Esophagus squamous epithelium (tissue), 5 donors: Measurements from ENCODE around the gene PAXX. TPM values are rescaled to one million over a fixed set of nuclear protein-coding genes. Genes with fewer than 3 reads are reported as not detected.
A peak's percentile ranks its signal among the peaks of the same experiment; 100 is the strongest.

Experiments used
- DNase-seq: peaks from one replicate; lab custom pipeline; 2025; lab: John Stamatoyannopoulos, UW
- H3K27ac ChIP-seq, 4 donors: fragments of 200-600 bp; sonication (generic); one replicate each; pipeline ENCODE4 v1.5.1; 2016 to 2019; ENCODE audit warnings: mild to moderate bottlenecking in 1 of 4
- H3K27me3 ChIP-seq, 4 donors: fragments of 200-600 bp; sonication (generic); 1 replicate in 3 of 4; 2 replicates in 1 of 4; pipeline versions ENCODE4 v1.5.1 to v1.6.0; 2017 to 2021; ENCODE audit warnings: antibody characterized with exemption in 1 of 4
- H3K36me3 ChIP-seq, 3 donors: fragments of 200-600 bp; sonication (generic); one replicate each; pipeline ENCODE4 v1.5.1; 2016 to 2019
- H3K4me1 ChIP-seq, 3 donors: fragments of 200-600 bp; sonication (generic); one replicate each; pipeline ENCODE4 v1.5.1; 2017 to 2019
- H3K4me3 ChIP-seq, 4 donors: fragments of 200-600 bp; sonication (generic); 1 replicate in 3 of 4; 2 replicates in 1 of 4; pipeline ENCODE4 v1.5.1; 2016 to 2019; ENCODE audit warnings: mild to moderate bottlenecking in 2 of 4, moderate library complexity in 1 of 4
- H3K9me3 ChIP-seq, 3 donors: fragments of 200-600 bp; sonication (generic); one replicate each; pipeline ENCODE4 v1.5.1; 2016 to 2019
- CTCF ChIP-seq, 6 experiments: fragments of 450-650 bp in 4 of 6; fragments of 200-600 bp in 2 of 6; sonication (generic) in 2 of 6; IDR thresholded peaks; one replicate each; pipeline ENCODE4 v1.5.1; 2016 to 2019; ENCODE audit warnings: antibody characterized with exemption in 6 of 6, mild to moderate bottlenecking in 4 of 6, moderate library complexity in 4 of 6
- POLR2A ChIP-seq, 4 donors: fragments of 450-650 bp; IDR thresholded peaks; one replicate each; pipeline ENCODE4 v1.6.1; 2017; ENCODE audit warnings: antibody characterized with exemption in 4 of 4, mild to moderate bottlenecking in 4 of 4, moderate library complexity in 3 of 4
- WGBS, 2 donors: methylation state at CpG; one replicate each; pipeline ENCODE4 v1.1.5; 2018; 5-methylcytosine and 5-hydroxymethylcytosine counted together
- intact Hi-C: fragments of 100-400 bp; cut with DNase I; formaldehyde crosslinking; loops from one replicate; pipeline ENCODE4 v1.15.0; 2022
- total RNA-seq, 4 donors: library from RNA; depleted of rRNA; stranded (reverse); fragments of >200 nt; gene quantifications; one replicate each; pipeline ENCODE4 v1.1.0, GENCODE V29; 2016
- donor health status: DM: yes; HTN: yes; CAD: no.

PAXX gene
- total RNA-seq, 4 donors from 2014 or later = 18.3 to 56.3 (median 49.6) TPM

GRCh38 chr9:136947955-136948510 is 44.2 kb upstream of the PAXX start:
- 22 to 35% methylated on average over 7 to 12 of the region's 15 CpGs for WGBS, 2 donors
- intact Hi-C loops = loop anchor here (10.0 kb wide), 1 partner anchor 93 kb away; the partner anchor contains the start of gene MAMDC4
- Histone ChIP-seq H3K9me3 (no peaks in the 10 kb centered on the region), H3K36me3 (peaks cover 0 to 2% (median 0%) of the 10 kb centered on the region in 3 donors), H3K4me3 (no peak overlapping the region), H3K4me1 (peaks cover 22 to 60% (median 38%) of the 10 kb centered on the region in 3 donors), H3K27me3 (no peaks in the 10 kb centered on the region), H3K27ac (peak overlapping the region; percentile 18 to 91 (median 70))
- no peak for DNase-seq
- peak in 5 of 6 experiments; percentile 24 to 51 (median 40) for TF ChIP-seq CTCF (IDR thresholded peaks at IDR 0.05)
- TF ChIP-seq POLR2A (IDR thresholded peaks at IDR 0.05) = no peak

- TF ChIP-seq POLR2A (IDR thresholded peaks at IDR 0.05) (no peak), CTCF (IDR thresholded peaks at IDR 0.05) (no peak)
- Histone ChIP-seq H3K4me3 (peak overlapping the region; percentile 50 to 92 (median 64)), H3K4me1 (peaks cover 17 to 49% (median 30%) of the 10 kb centered on the region in 3 donors), H3K27me3 (no peaks in the 10 kb centered on the region), H3K36me3 (no peaks in the 10 kb centered on the region), H3K27ac (peak overlapping the region; percentile 91 to 94 (median 92)), H3K9me3 (no peaks in the 10 kb centered on the region)
- intact Hi-C loops = loop anchor here (10.0 kb wide), 1 partner anchor 95 kb away; the partner anchor contains the start of gene MAMDC4
- 20 to 24% methylated on average over 8 to 18 of the region's 22 CpGs for WGBS, 2 donors
- DNase-seq = no peak
Measured at GRCh38 chr9:136949239-136949816, 42.9 kb upstream of the PAXX start.

GRCh38 chr9:136949817-136950655 is 42.2 kb upstream of the PAXX start:
- intact Hi-C loops = loop anchor here (10.0 kb wide), 1 partner anchor 95 kb away; the partner anchor contains the start of gene MAMDC4
- Histone ChIP-seq H3K27me3 (no peaks in the 10 kb centered on the region), H3K4me1 (peaks cover 17 to 45% (median 25%) of the 10 kb centered on the region in 3 donors), H3K27ac (peak overlapping the region; percentile 91 to 94 (median 92)), H3K9me3 (no peaks in the 10 kb centered on the region), H3K36me3 (no peaks in the 10 kb centered on the region), H3K4me3 (peak overlapping the region; percentile 50 to 92 (median 64))
- DNase-seq = peak; percentile 59
- TF ChIP-seq CTCF (IDR thresholded peaks at IDR 0.05) (peak in 2 of 6 experiments; percentile 17 to 35), POLR2A (IDR thresholded peaks at IDR 0.05) (peak in 3 of 4 donors; percentile 45 to 86 (median 73))
- WGBS, 2 donors = 0 to 30% methylated on average over 1 to 2 of the region's 63 CpGs

GRCh38 chr9:136950656-136951276 is 41.5 kb upstream of the PAXX start:
- Histone ChIP-seq H3K27me3 (no peaks in the 10 kb centered on the region), H3K36me3 (no peaks in the 10 kb centered on the region), H3K9me3 (no peaks in the 10 kb centered on the region), H3K4me1 (peaks cover 17 to 42% (median 23%) of the 10 kb centered on the region in 3 donors), H3K4me3 (peak overlapping the region; percentile 50 to 92 (median 64)), H3K27ac (peak overlapping the region; percentile 91 to 94 (median 92))
- intact Hi-C loops = no loop called here
- WGBS, 2 donors = 31 to 35% methylated on average over 2 to 3 of the region's 9 CpGs
- TF ChIP-seq POLR2A (IDR thresholded peaks at IDR 0.05) = no peak
- no peak for TF ChIP-seq CTCF (IDR thresholded peaks at IDR 0.05)
- DNase-seq = no peak
